ENCODE data around the gene GULP1. TPM values are rescaled to one million over a fixed set of nuclear protein-coding genes. Genes with fewer than 3 reads are reported as not detected.

The GULP1 gene
- total RNA-seq, 2 donors from 2014 or later = 15.3 to 26.5 TPM

DNA sequence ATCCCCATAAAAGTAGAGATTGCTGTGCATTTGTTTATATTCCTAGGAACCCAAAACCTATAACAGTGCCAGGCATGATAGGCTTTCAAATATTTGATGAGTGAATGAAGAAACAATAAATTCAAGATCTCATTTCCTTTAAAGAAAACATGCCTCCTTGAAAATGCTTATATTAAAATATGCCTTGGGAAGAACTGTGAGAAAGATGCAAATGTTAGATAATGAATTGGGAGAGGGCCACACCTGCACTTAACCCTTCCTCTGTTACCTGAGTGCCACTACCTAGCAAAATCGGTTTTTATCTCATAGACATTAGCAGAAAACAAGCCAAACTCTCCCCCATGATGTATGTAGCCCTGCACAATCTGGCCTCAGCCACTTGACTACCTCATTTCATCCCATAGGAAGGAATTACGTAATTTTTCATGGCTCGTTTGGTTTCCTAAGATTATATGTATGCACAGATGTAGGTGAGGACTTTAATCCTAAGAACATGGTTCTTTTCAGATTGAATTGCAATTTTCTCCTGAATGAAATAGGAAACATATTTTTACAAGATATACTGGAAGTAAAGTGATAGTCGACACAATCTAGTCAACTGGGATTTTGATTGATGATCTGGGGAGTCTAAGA, 25.2 kb downstream of the GULP1 start:
- H3K4me1 ChIP-seq (ENCODE audit: control insufficient read depth, insufficient read depth, low read length) = no peaks in the 10 kb centered on the region
- WGBS, 2 experiments (ENCODE audit: insufficient coverage in 1 of 2, insufficient read length in 1 of 2) = 73% methylated on average over 4 of the region's 4 CpGs; no CpG with 5 or more reads in 1 of the 2 experiments
- no peak overlapping the region for H3K9ac ChIP-seq (ENCODE audit: extremely low read depth, low read length, poor library complexity, severe bottlenecking)
- TF ChIP-seq, protein P1, sequence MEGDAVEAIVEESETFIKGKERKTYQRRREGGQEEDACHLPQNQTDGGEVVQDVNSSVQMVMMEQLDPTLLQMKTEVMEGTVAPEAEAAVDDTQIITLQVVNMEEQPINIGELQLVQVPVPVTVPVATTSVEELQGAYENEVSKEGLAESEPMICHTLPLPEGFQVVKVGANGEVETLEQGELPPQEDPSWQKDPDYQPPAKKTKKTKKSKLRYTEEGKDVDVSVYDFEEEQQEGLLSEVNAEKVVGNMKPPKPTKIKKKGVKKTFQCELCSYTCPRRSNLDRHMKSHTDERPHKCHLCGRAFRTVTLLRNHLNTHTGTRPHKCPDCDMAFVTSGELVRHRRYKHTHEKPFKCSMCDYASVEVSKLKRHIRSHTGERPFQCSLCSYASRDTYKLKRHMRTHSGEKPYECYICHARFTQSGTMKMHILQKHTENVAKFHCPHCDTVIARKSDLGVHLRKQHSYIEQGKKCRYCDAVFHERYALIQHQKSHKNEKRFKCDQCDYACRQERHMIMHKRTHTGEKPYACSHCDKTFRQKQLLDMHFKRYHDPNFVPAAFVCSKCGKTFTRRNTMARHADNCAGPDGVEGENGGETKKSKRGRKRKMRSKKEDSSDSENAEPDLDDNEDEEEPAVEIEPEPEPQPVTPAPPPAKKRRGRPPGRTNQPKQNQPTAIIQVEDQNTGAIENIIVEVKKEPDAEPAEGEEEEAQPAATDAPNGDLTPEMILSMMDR (conservative IDR thresholded peaks at IDR 0.05) = no peak
- peaks cover 5% of the 10 kb centered on the region for H3K9me3 ChIP-seq (ENCODE audit: control insufficient read depth, low read length)
- no peak for DNase-seq
- no peak overlapping the region for H3K27ac Mint-ChIP-seq
- H3K36me3 ChIP-seq (ENCODE audit: control insufficient read depth, insufficient read depth, low read length) = no peaks in the 10 kb centered on the region
- H3K4me1 Mint-ChIP-seq = peaks cover 2% of the 10 kb centered on the region
- H3K9me3 Mint-ChIP-seq = peaks cover 15% of the 10 kb centered on the region
- no peak overlapping the region for H3K27ac ChIP-seq (ENCODE audit: low read depth, low read length)
- no peak overlapping the region for H3K4me3 ChIP-seq (ENCODE audit: low read length)
- H3K27me3 ChIP-seq (ENCODE audit: control insufficient read depth, insufficient read depth, low read length, poor library complexity, severe bottlenecking) = no peaks in the 10 kb centered on the region
- H3K4me3 Mint-ChIP-seq = no peak overlapping the region
- peaks cover 10% of the 10 kb centered on the region for H3K36me3 Mint-ChIP-seq (ENCODE audit: low read depth)
- no peaks in the 10 kb centered on the region for H3K27me3 Mint-ChIP-seq (ENCODE audit: insufficient read depth)

DNA sequence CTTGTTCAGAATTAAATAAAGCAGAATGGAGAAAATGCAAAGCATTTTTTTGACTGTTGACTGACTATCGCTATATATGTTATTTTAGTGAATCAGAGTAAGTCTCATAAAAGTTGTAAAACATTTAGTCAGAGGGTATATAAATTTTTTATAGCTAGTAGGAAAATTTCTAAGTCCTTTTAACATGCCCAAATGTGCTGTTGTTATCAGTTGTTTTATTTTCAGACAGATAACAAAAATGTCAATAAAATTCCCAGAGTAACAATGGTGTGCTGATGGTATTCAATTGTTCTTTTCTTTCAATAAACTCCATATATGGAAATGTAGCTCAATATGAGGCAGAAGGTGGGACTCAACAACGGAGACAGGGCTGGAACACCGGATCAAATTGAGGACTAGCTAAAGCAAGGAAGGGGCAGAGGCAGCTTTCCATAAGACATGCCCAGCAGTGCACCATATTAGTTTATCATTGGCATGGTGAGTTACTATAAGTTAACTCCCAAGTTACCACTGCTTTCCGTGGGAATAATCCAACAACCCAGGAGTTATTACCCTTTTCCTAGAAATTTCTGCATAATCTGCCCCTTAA, 26.6 kb downstream of the GULP1 start:
- H3K9me3 Mint-ChIP-seq = peaks cover 2% of the 10 kb centered on the region
- no peaks in the 10 kb centered on the region for H3K36me3 ChIP-seq (ENCODE audit: control insufficient read depth, insufficient read depth, low read length)

DNA sequence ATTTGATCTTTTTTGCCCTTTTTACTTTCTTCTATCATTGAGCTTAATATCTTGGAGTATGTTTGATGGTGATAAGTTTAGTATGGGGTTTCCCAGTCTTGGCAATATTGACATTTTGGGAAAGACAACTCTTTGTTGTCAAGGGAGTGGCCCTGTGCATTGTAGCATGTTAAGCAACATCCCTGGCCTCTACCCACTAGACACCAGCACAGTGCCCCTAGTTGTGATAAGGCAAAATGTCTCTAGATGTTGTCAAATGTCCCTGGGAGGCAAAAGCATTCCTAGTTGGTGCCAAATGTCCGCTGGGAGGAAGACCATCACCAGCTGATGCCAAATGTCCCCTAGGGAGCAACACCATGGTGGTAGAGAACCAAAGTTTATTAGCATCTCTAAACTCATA, 28.2 kb downstream of the GULP1 start:
- no peaks in the 10 kb centered on the region for H3K36me3 Mint-ChIP-seq (ENCODE audit: low read depth)
- H3K4me1 ChIP-seq (ENCODE audit: control insufficient read depth, insufficient read depth, low read length) = no peaks in the 10 kb centered on the region
- H3K27ac Mint-ChIP-seq = no peak overlapping the region
- peaks cover 9% of the 10 kb centered on the region for H3K4me1 Mint-ChIP-seq
- H3K27ac ChIP-seq (ENCODE audit: low read depth, low read length) = no peak overlapping the region
- no peak overlapping the region for H3K4me3 ChIP-seq (ENCODE audit: low read length)
- 97% methylated on average over 1 of the region's 1 CpG; no CpG with 5 or more reads in 1 of the 2 experiments for WGBS, 2 experiments (ENCODE audit: insufficient coverage in 1 of 2, insufficient read length in 1 of 2)
- H3K9ac ChIP-seq (ENCODE audit: extremely low read depth, low read length, poor library complexity, severe bottlenecking) = no peak overlapping the region
- H3K27me3 Mint-ChIP-seq (ENCODE audit: insufficient read depth) = no peaks in the 10 kb centered on the region
- no peak for DNase-seq
- no peaks in the 10 kb centered on the region for H3K27me3 ChIP-seq (ENCODE audit: control insufficient read depth, insufficient read depth, low read length, poor library complexity, severe bottlenecking)
- no peaks in the 10 kb centered on the region for H3K9me3 Mint-ChIP-seq
- TF ChIP-seq, protein P1 (conservative IDR thresholded peaks at IDR 0.05) = peak; percentile 58
- H3K36me3 ChIP-seq (ENCODE audit: control insufficient read depth, insufficient read depth, low read length) = no peaks in the 10 kb centered on the region
- H3K9me3 ChIP-seq (ENCODE audit: control insufficient read depth, low read length) = no peaks in the 10 kb centered on the region
- no peak overlapping the region for H3K4me3 Mint-ChIP-seq

More for the DNA sequence above, 26.6 kb downstream of the GULP1 start:
- Histone ChIP-seq H3K4me1 (ENCODE audit: control insufficient read depth, insufficient read depth, low read length) (no peaks in the 10 kb centered on the region), H3K27me3 (ENCODE audit: control insufficient read depth, insufficient read depth, low read length, poor library complexity, severe bottlenecking) (no peaks in the 10 kb centered on the region), H3K4me3 (ENCODE audit: low read length) (no peak overlapping the region), H3K27ac (ENCODE audit: low read depth, low read length) (no peak overlapping the region), H3K9me3 (ENCODE audit: control insufficient read depth, low read length) (peaks cover 2% of the 10 kb centered on the region), H3K9ac (ENCODE audit: extremely low read depth, low read length, poor library complexity, severe bottlenecking) (no peak overlapping the region)
- Mint-ChIP-seq H3K4me1 (peaks cover 9% of the 10 kb centered on the region), H3K4me3 (no peak overlapping the region), H3K36me3 (ENCODE audit: low read depth) (peaks cover 2% of the 10 kb centered on the region), H3K27ac (no peak overlapping the region), H3K27me3 (ENCODE audit: insufficient read depth) (no peaks in the 10 kb centered on the region)
- DNase-seq = no peak
- TF ChIP-seq, protein P1 (conservative IDR thresholded peaks at IDR 0.05) = no peak
- 87 to 94% methylated on average over 2 to 4 of the region's 4 CpGs for WGBS, 2 experiments (ENCODE audit: insufficient coverage in 1 of 2, insufficient read length in 1 of 2)

Measured in endodermal cell (in vitro differentiated cells).